K562 (cell line): ENCODE results near the gene KRR1. TPM values are rescaled to one million over a fixed set of nuclear protein-coding genes. Genes with fewer than 3 reads are reported as not detected.
A peak's percentile ranks its signal among the peaks of the same experiment; 100 is the strongest.

Experiments used
- MECOM ChIP-seq: fragments of 250-450 bp; sonication (Bioruptor Pico); IDR thresholded peaks from 2 replicates; pipeline ENCODE4 v1.8.0; 2022; ENCODE audit warnings: inconsistent platforms
- MIER1 ChIP-seq: fragments of 450-650 bp; IDR thresholded peaks from 2 replicates; pipeline ENCODE4 v1.6.1; 2016; ENCODE audit warnings: antibody characterized with exemption, mild to moderate bottlenecking, low read depth
- SMC3 ChIP-seq: conservative IDR thresholded peaks from 2 replicates; pipeline ENCODE4 v1.6.1; 2011; ENCODE audit warnings: low read depth, low read length, improper control_type of control experiment; ENCODE audit not compliant: insufficient read depth
- ZNF354B ChIP-seq: fragments of 250-450 bp; sonication (Bioruptor Pico); IDR thresholded peaks from 2 replicates; pipeline ENCODE4 v1.4.0; 2020
- polyA plus RNA-seq, 8 experiments: library from polyadenylated mRNA; depleted of rRNA in 4 of 8; stranded (reverse) in 5 of 8; unstranded in 3 of 8; fragments of >200 nt; fragmentation: Nextera tagmentation in 2 of 8; fragmentation: Illumina TruSeq in 1 of 8; extraction: Ambion mirVana in 2 of 8; extraction: Trizol in 1 of 8; gene quantifications; 2 replicates each; pipeline versions ENCODE4 v1.2.1 to v1.2.3, GENCODE V29; 2011 to 2014; ENCODE audit warnings: inconsistent platforms in 1 of 8, missing spikeins in 1 of 8
- total RNA-seq, 7 experiments: library from RNA; depleted of rRNA in 6 of 7; stranded (reverse); fragments of >200 nt in 6 of 7; fragmentation: Illumina TruSeq in 2 of 7; extraction: Trizol in 2 of 7; gene quantifications; 2 replicates each; pipeline versions ENCODE4 v1.2.1 to v1.2.3, GENCODE V29; 2011 to 2021; ENCODE audit warnings: low replicate concordance in 1 of 7
- TF ChIP-seq, protein P1 (sequence below): IDR thresholded peaks from 2 replicates; pipeline ENCODE4 v1.6.1; 2011; ENCODE audit warnings: borderline replicate concordance, low read depth, mild to moderate bottlenecking, moderate library complexity, low read length; ENCODE audit not compliant: insufficient read depth, poor library complexity, severe bottlenecking
- TF ChIP-seq, protein P2 (sequence below): fragments of 450-650 bp; IDR thresholded peaks from 2 replicates; pipeline ENCODE4 v1.6.1; 2016; ENCODE audit warnings: antibody characterized with exemption
- TF ChIP-seq, protein P3 (sequence below): fragments of 250-450 bp; sonication (Bioruptor Pico); IDR thresholded peaks from 2 replicates; pipeline ENCODE4 v1.5.1; 2021; ENCODE audit warnings: mild to moderate bottlenecking
- TF ChIP-seq, protein P4 (sequence below): fragments of 450-650 bp; IDR thresholded peaks from 2 replicates; pipeline ENCODE4 v1.7.0; 2016; ENCODE audit warnings: borderline replicate concordance
- TF ChIP-seq, protein P5 (sequence below): fragments of 200-600 bp; sonication (generic); IDR thresholded peaks from one replicate; pipeline ENCODE4 v1.6.1; 2012; ENCODE audit warnings: mild to moderate bottlenecking, low read depth, low read length, inconsistent platforms

Gene KRR1
- total and polyA plus RNA-seq, 9 of the 15 experiments (the other 6 are each of a cell fraction or from before 2014, with no cell fraction given) = 42.6 to 102 (median 61.0) TPM

DNA sequence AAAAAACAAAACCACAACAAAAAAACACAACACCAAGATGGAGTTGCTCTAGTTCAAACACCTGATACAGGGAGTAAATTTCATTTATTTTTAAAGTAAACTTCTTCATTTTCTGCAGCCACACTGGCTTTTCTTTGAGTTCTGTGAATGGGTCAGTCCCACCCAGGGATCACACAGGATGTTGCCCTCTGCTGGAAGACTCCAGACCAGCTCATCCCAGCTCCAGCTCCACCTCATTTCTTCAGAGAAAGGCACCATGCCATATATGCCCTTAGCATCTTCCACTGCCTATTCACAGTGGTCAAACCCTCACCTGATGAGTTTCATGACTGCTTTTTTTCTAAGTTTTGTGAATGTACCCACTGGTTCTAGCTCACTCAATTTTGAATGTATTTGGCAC, 22.9 kb downstream of the KRR1 start (continued):
- TF ChIP-seq, protein P1, sequence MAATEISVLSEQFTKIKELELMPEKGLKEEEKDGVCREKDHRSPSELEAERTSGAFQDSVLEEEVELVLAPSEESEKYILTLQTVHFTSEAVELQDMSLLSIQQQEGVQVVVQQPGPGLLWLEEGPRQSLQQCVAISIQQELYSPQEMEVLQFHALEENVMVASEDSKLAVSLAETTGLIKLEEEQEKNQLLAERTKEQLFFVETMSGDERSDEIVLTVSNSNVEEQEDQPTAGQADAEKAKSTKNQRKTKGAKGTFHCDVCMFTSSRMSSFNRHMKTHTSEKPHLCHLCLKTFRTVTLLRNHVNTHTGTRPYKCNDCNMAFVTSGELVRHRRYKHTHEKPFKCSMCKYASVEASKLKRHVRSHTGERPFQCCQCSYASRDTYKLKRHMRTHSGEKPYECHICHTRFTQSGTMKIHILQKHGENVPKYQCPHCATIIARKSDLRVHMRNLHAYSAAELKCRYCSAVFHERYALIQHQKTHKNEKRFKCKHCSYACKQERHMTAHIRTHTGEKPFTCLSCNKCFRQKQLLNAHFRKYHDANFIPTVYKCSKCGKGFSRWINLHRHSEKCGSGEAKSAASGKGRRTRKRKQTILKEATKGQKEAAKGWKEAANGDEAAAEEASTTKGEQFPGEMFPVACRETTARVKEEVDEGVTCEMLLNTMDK = peak; percentile 39
- TF ChIP-seq, protein P2, sequence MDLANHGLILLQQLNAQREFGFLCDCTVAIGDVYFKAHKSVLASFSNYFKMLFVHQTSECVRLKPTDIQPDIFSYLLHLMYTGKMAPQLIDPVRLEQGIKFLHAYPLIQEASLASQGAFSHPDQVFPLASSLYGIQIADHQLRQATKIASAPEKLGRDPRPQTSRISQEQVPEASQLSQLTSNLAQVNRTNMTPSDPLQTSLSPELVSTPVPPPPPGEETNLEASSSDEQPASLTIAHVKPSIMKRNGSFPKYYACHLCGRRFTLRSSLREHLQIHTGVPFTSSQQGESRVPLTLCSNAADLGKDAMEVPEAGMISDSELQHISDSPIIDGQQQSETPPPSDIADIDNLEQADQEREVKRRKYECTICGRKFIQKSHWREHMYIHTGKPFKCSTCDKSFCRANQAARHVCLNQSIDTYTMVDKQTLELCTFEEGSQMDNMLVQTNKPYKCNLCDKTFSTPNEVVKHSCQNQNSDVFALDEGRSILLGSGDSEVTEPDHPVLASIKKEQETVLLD = no peak
- TF ChIP-seq, protein P3, sequence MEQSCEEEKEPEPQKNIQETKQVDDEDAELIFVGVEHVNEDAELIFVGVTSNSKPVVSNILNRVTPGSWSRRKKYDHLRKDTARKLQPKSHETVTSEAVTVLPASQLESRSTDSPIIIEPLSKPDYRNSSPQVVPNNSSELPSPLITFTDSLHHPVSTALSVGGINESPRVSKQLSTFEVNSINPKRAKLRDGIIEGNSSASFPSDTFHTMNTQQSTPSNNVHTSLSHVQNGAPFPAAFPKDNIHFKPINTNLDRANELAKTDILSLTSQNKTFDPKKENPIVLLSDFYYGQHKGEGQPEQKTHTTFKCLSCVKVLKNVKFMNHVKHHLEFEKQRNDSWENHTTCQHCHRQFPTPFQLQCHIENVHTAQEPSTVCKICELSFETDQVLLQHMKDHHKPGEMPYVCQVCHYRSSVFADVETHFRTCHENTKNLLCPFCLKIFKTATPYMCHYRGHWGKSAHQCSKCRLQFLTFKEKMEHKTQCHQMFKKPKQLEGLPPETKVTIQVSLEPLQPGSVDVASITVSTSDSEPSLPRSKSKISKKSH (CRISPR knock-in tag) = no peak
- TF ChIP-seq, protein P4, sequence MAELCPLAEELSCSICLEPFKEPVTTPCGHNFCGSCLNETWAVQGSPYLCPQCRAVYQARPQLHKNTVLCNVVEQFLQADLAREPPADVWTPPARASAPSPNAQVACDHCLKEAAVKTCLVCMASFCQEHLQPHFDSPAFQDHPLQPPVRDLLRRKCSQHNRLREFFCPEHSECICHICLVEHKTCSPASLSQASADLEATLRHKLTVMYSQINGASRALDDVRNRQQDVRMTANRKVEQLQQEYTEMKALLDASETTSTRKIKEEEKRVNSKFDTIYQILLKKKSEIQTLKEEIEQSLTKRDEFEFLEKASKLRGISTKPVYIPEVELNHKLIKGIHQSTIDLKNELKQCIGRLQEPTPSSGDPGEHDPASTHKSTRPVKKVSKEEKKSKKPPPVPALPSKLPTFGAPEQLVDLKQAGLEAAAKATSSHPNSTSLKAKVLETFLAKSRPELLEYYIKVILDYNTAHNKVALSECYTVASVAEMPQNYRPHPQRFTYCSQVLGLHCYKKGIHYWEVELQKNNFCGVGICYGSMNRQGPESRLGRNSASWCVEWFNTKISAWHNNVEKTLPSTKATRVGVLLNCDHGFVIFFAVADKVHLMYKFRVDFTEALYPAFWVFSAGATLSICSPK = no peak
- TF ChIP-seq MIER1 (no peak), MECOM (CRISPR knock-in tag) (no peak), ZNF354B (no peak), SMC3 (peak; percentile 37; the same call in 1 of the 2 replicates)
- TF ChIP-seq, protein P5, sequence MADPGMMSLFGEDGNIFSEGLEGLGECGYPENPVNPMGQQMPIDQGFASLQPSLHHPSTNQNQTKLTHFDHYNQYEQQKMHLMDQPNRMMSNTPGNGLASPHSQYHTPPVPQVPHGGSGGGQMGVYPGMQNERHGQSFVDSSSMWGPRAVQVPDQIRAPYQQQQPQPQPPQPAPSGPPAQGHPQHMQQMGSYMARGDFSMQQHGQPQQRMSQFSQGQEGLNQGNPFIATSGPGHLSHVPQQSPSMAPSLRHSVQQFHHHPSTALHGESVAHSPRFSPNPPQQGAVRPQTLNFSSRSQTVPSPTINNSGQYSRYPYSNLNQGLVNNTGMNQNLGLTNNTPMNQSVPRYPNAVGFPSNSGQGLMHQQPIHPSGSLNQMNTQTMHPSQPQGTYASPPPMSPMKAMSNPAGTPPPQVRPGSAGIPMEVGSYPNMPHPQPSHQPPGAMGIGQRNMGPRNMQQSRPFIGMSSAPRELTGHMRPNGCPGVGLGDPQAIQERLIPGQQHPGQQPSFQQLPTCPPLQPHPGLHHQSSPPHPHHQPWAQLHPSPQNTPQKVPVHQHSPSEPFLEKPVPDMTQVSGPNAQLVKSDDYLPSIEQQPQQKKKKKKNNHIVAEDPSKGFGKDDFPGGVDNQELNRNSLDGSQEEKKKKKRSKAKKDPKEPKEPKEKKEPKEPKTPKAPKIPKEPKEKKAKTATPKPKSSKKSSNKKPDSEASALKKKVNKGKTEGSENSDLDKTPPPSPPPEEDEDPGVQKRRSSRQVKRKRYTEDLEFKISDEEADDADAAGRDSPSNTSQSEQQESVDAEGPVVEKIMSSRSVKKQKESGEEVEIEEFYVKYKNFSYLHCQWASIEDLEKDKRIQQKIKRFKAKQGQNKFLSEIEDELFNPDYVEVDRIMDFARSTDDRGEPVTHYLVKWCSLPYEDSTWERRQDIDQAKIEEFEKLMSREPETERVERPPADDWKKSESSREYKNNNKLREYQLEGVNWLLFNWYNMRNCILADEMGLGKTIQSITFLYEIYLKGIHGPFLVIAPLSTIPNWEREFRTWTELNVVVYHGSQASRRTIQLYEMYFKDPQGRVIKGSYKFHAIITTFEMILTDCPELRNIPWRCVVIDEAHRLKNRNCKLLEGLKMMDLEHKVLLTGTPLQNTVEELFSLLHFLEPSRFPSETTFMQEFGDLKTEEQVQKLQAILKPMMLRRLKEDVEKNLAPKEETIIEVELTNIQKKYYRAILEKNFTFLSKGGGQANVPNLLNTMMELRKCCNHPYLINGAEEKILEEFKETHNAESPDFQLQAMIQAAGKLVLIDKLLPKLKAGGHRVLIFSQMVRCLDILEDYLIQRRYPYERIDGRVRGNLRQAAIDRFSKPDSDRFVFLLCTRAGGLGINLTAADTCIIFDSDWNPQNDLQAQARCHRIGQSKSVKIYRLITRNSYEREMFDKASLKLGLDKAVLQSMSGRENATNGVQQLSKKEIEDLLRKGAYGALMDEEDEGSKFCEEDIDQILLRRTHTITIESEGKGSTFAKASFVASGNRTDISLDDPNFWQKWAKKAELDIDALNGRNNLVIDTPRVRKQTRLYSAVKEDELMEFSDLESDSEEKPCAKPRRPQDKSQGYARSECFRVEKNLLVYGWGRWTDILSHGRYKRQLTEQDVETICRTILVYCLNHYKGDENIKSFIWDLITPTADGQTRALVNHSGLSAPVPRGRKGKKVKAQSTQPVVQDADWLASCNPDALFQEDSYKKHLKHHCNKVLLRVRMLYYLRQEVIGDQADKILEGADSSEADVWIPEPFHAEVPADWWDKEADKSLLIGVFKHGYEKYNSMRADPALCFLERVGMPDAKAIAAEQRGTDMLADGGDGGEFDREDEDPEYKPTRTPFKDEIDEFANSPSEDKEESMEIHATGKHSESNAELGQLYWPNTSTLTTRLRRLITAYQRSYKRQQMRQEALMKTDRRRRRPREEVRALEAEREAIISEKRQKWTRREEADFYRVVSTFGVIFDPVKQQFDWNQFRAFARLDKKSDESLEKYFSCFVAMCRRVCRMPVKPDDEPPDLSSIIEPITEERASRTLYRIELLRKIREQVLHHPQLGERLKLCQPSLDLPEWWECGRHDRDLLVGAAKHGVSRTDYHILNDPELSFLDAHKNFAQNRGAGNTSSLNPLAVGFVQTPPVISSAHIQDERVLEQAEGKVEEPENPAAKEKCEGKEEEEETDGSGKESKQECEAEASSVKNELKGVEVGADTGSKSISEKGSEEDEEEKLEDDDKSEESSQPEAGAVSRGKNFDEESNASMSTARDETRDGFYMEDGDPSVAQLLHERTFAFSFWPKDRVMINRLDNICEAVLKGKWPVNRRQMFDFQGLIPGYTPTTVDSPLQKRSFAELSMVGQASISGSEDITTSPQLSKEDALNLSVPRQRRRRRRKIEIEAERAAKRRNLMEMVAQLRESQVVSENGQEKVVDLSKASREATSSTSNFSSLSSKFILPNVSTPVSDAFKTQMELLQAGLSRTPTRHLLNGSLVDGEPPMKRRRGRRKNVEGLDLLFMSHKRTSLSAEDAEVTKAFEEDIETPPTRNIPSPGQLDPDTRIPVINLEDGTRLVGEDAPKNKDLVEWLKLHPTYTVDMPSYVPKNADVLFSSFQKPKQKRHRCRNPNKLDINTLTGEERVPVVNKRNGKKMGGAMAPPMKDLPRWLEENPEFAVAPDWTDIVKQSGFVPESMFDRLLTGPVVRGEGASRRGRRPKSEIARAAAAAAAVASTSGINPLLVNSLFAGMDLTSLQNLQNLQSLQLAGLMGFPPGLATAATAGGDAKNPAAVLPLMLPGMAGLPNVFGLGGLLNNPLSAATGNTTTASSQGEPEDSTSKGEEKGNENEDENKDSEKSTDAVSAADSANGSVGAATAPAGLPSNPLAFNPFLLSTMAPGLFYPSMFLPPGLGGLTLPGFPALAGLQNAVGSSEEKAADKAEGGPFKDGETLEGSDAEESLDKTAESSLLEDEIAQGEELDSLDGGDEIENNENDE = no peak
